Endometrium (tissue), 2 donors: ENCODE data around the gene MLX.
"Not testable (repeated sequence)": the region's sequence is repeated elsewhere in the genome, so short reads cannot be mapped to it uniquely, and the experiment has no call there.

Experiments
- FAIRE-seq: peaks from 2 replicates; lab custom pipeline; 2012; peaks lifted over from hg19 to GRCh38; lab: Jason Lieb, UNC
- donor health status: control.
- donor health status: control.

The MLX gene

GRCh38 chr17:42536372-42537155 lies 30.3 kb upstream of the MLX start:
- no peak for FAIRE-seq

GRCh38 chr17:42537156-42537805 lies 29.6 kb upstream of the MLX start:
- FAIRE-seq: no peak

- FAIRE-seq: no peak
Measured at GRCh38 chr17:42537826-42538451, 29.0 kb upstream of the MLX start.

GRCh38 chr17:42538482-42538881 lies 28.4 kb upstream of the MLX start:
- no peak for FAIRE-seq

GRCh38 chr17:42540558-42540957 lies 26.3 kb upstream of the MLX start:
- not testable (repeated sequence) for FAIRE-seq

GRCh38 chr17:42541041-42541833 lies 25.7 kb upstream of the MLX start:
- FAIRE-seq: no peak

- FAIRE-seq: no peak
Measured at GRCh38 chr17:42543190-42544079, 23.5 kb upstream of the MLX start.

- no peak for FAIRE-seq
Measured at GRCh38 chr17:42544874-42545283, 22.0 kb upstream of the MLX start.

- not testable (repeated sequence) for FAIRE-seq
Measured at GRCh38 chr17:42545755-42546505, 21.0 kb upstream of the MLX start.

GRCh38 chr17:42547001-42547461 lies 19.9 kb upstream of the MLX start:
- FAIRE-seq: no peak

GRCh38 chr17:42547698-42548069 lies 19.2 kb upstream of the MLX start:
- no peak for FAIRE-seq

- FAIRE-seq: no peak
Measured at GRCh38 chr17:42548070-42548837, 18.6 kb upstream of the MLX start.

- no peak for FAIRE-seq
Measured at GRCh38 chr17:42548993-42549755, 17.7 kb upstream of the MLX start.

GRCh38 chr17:42552736-42553135 lies 14.2 kb upstream of the MLX start, which contains the start of gene HSD17B1:
TSS of gene HSD17B1 (plus strand) at chr17:42552923. CDS start at chr17:42552934, 11 bp downstream.
- FAIRE-seq: not testable (repeated sequence)

- no peak for FAIRE-seq
Measured at GRCh38 chr17:42553161-42553818, 13.6 kb upstream of the MLX start.

- FAIRE-seq: no peak
Measured at GRCh38 chr17:42553866-42554249, 13.0 kb upstream of the MLX start.

GRCh38 chr17:42554250-42555121 lies 12.4 kb upstream of the MLX start:
- FAIRE-seq: no peak
